SK-N-SH treated with all-trans-retinoic acid at 6 μM for 48 hours (cell line): ENCODE measurements around the gene EPB41L2.

Source experiments
- ATAC-seq: fragments of 200-7000 bp; cut with Tn5 transposase; 3 replicates; pipeline ENCODE4 v1.9.1; 2020; ENCODE audit warnings: mild to moderate bottlenecking, moderate library complexity
- BACH2 ChIP-seq: fragments of 250-450 bp; sonication (Bioruptor Pico); IDR thresholded peaks from 2 replicates; pipeline ENCODE4 v1.9.0; 2021; ENCODE audit warnings: mild to moderate bottlenecking, borderline replicate concordance
- CSDC2 ChIP-seq: fragments of 250-450 bp; sonication (Bioruptor Pico); IDR thresholded peaks from 2 replicates; pipeline ENCODE4 v1.5.0; 2020; ENCODE audit warnings: mild to moderate bottlenecking, moderate library complexity
- CSRNP3 ChIP-seq: fragments of 250-450 bp; sonication (Bioruptor Pico); IDR thresholded peaks from 2 replicates; pipeline ENCODE4 v1.5.1; 2021; ENCODE audit warnings: mild to moderate bottlenecking, moderate library complexity
- ESRRG ChIP-seq: fragments of 250-450 bp; sonication (Bioruptor Pico); IDR thresholded peaks from 2 replicates; pipeline ENCODE4 v1.6.1; 2021; ENCODE audit warnings: mild to moderate bottlenecking
- GLIS3 ChIP-seq: fragments of 250-450 bp; sonication (Bioruptor Pico); IDR thresholded peaks from 2 replicates; pipeline ENCODE4 v1.5.0; 2020; ENCODE audit warnings: mild to moderate bottlenecking, moderate library complexity
- ISL1 ChIP-seq: fragments of 250-450 bp; sonication (Bioruptor Pico); IDR thresholded peaks from 2 replicates; pipeline ENCODE4 v2.1.2; 2022; ENCODE audit warnings: mild to moderate bottlenecking, moderate library complexity
- OSR1 ChIP-seq: fragments of 250-450 bp; sonication (Bioruptor Pico); IDR thresholded peaks from 2 replicates; pipeline ENCODE4 v1.8.0; 2022; ENCODE audit warnings: moderate library complexity, mild to moderate bottlenecking, inconsistent platforms
- POU6F1 ChIP-seq: fragments of 250-450 bp; sonication (Bioruptor Pico); IDR thresholded peaks from 2 replicates; pipeline ENCODE4 v1.8.0; 2021; ENCODE audit warnings: low read depth, mild to moderate bottlenecking, moderate library complexity, borderline replicate concordance
- PPARA ChIP-seq: fragments of 250-450 bp; sonication (Bioruptor Pico); IDR thresholded peaks from 2 replicates; pipeline ENCODE4 v1.5.0; 2020; ENCODE audit warnings: mild to moderate bottlenecking, borderline replicate concordance
- SNAI2 ChIP-seq: fragments of 250-450 bp; sonication (Bioruptor Pico); IDR thresholded peaks from 2 replicates; pipeline ENCODE4 v1.5.0; 2020; ENCODE audit warnings: mild to moderate bottlenecking, moderate library complexity
- TCF4 ChIP-seq: fragments of 250-450 bp; sonication (Bioruptor Pico); IDR thresholded peaks from 2 replicates; pipeline ENCODE4 v1.8.0; 2021; ENCODE audit warnings: mild to moderate bottlenecking, moderate library complexity, borderline replicate concordance
- TOX ChIP-seq: fragments of 250-450 bp; sonication (Bioruptor Pico); IDR thresholded peaks from 2 replicates; pipeline ENCODE4 v1.8.0; 2021; ENCODE audit warnings: mild to moderate bottlenecking, moderate library complexity, borderline replicate concordance
- ZC3H10 ChIP-seq: fragments of 250-450 bp; sonication (Bioruptor Pico); IDR thresholded peaks from 2 replicates; pipeline ENCODE4 v1.5.1; 2021; ENCODE audit warnings: mild to moderate bottlenecking, moderate library complexity
- ZFP3 ChIP-seq: fragments of 250-450 bp; sonication (Bioruptor Pico); IDR thresholded peaks from 2 replicates; pipeline ENCODE4 v1.5.0; 2020; ENCODE audit warnings: mild to moderate bottlenecking, moderate library complexity
- ZFP30 ChIP-seq: fragments of 450-650 bp; formaldehyde crosslinking; IDR thresholded peaks from 2 replicates; pipeline ENCODE4 v1.5.0; 2022; ENCODE audit warnings: mild to moderate bottlenecking, moderate library complexity
- ZNF565 ChIP-seq: fragments of 450-650 bp; formaldehyde crosslinking; conservative IDR thresholded peaks from 2 replicates; pipeline ENCODE4 v1.5.0; 2020; ENCODE audit warnings: low read depth, mild to moderate bottlenecking, moderate library complexity
- ZNF8 ChIP-seq: fragments of 450-650 bp; formaldehyde crosslinking; IDR thresholded peaks from 2 replicates; pipeline ENCODE4 v1.5.0; 2020; ENCODE audit warnings: mild to moderate bottlenecking, moderate library complexity
- TF ChIP-seq, protein P1 (sequence below): fragments of 250-450 bp; sonication (Bioruptor Pico); IDR thresholded peaks from 2 replicates; pipeline ENCODE4 v1.5.0; 2020; ENCODE audit warnings: mild to moderate bottlenecking, moderate library complexity
- TF ChIP-seq, protein P2 (sequence below): fragments of 250-450 bp; sonication (Bioruptor Pico); IDR thresholded peaks from 2 replicates; pipeline ENCODE4 v1.8.0; 2020; ENCODE audit warnings: mild to moderate bottlenecking, moderate library complexity, borderline replicate concordance

The EPB41L2 gene

DNA sequence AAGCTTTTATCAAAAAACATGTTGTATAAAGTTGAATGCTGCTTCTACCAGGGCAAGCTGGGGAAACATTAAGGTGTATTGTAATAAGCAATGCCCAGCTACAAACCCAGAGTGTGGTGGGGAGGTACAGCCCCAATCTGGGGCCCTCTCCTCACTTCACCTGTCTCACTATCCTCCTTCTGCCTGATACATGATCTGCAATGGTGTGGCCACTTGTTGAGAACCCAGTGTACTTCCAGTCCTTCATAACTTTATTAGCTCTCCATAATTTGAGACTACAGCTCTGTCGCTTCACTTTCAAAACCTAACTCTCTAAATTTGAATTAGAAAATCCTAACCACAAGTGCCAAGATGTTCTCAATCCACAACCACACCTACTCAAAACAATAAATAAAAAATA lies 84.9 kb downstream of the EPB41L2 start:
- TF ChIP-seq POU6F1 (CRISPR knock-in tag) = no peak
- no peak for ATAC-seq

- ATAC-seq = no peak
- TF ChIP-seq ZNF565 (no peak), ZFP3 (CRISPR knock-in tag) (no peak), ESRRG (CRISPR knock-in tag) (no peak), ZFP30 (CRISPR knock-in tag) (no peak), ISL1 (CRISPR knock-in tag) (no peak), BACH2 (CRISPR knock-in tag) (no peak), OSR1 (no peak), TOX (CRISPR knock-in tag) (no peak), POU6F1 (CRISPR knock-in tag) (no peak), PPARA (CRISPR knock-in tag) (no peak), ZC3H10 (CRISPR knock-in tag) (no peak), CSDC2 (CRISPR knock-in tag) (no peak), GLIS3 (CRISPR knock-in tag) (no peak), TCF4 (CRISPR knock-in tag) (no peak)
- TF ChIP-seq, protein P1, sequence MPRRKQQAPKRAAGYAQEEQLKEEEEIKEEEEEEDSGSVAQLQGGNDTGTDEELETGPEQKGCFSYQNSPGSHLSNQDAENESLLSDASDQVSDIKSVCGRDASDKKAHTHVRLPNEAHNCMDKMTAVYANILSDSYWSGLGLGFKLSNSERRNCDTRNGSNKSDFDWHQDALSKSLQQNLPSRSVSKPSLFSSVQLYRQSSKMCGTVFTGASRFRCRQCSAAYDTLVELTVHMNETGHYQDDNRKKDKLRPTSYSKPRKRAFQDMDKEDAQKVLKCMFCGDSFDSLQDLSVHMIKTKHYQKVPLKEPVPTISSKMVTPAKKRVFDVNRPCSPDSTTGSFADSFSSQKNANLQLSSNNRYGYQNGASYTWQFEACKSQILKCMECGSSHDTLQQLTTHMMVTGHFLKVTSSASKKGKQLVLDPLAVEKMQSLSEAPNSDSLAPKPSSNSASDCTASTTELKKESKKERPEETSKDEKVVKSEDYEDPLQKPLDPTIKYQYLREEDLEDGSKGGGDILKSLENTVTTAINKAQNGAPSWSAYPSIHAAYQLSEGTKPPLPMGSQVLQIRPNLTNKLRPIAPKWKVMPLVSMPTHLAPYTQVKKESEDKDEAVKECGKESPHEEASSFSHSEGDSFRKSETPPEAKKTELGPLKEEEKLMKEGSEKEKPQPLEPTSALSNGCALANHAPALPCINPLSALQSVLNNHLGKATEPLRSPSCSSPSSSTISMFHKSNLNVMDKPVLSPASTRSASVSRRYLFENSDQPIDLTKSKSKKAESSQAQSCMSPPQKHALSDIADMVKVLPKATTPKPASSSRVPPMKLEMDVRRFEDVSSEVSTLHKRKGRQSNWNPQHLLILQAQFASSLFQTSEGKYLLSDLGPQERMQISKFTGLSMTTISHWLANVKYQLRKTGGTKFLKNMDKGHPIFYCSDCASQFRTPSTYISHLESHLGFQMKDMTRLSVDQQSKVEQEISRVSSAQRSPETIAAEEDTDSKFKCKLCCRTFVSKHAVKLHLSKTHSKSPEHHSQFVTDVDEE (CRISPR knock-in tag) = no peak
These were observed 87.7 kb downstream of the EPB41L2 start for GRCh38 chr6:130975325-130975724.

DNA sequence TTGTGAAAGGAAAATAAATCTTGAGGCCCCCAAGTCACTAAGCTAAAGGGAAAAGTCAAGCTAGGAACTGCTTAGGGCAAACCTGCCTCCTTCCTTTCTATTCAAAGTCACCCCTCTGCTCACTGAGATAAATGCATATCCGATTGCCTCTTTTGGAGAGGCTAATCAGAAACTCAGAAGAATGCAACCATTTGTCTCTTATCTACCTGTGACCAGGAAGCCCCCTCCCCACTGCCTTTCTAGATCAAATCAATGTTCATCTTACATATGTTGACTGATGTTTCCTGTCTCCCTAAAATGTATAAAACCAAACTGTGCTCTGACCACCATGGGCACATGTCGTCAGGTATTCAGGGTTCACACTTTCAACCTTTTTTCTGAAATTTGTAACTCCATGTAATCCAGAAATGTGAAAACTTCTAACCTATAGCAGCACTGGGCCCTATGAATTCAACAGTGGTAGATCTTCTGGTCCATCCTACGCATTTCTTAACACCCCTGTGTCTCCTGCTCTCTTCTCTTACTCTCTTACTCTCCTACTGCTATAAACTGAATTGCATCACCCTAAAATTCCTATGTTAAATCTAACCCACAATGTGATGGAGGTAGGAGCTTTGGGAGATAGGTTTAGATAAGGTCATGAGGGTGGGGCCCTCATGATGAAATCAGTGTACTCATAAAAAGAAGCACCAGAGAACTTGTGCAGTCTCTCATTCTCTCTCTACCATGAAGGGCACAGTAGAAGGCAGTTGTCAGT lies 89.3 kb downstream of the EPB41L2 start:
- TF ChIP-seq ZNF8 (CRISPR knock-in tag) (no peak), ZNF565 (no peak), SNAI2 (CRISPR knock-in tag) (no peak), ZFP30 (CRISPR knock-in tag) (no peak), CSDC2 (CRISPR knock-in tag) (no peak), PPARA (CRISPR knock-in tag) (no peak), ISL1 (CRISPR knock-in tag) (no peak), CSRNP3 (CRISPR knock-in tag) (no peak), ZFP3 (CRISPR knock-in tag) (no peak)
- TF ChIP-seq, protein P2, sequence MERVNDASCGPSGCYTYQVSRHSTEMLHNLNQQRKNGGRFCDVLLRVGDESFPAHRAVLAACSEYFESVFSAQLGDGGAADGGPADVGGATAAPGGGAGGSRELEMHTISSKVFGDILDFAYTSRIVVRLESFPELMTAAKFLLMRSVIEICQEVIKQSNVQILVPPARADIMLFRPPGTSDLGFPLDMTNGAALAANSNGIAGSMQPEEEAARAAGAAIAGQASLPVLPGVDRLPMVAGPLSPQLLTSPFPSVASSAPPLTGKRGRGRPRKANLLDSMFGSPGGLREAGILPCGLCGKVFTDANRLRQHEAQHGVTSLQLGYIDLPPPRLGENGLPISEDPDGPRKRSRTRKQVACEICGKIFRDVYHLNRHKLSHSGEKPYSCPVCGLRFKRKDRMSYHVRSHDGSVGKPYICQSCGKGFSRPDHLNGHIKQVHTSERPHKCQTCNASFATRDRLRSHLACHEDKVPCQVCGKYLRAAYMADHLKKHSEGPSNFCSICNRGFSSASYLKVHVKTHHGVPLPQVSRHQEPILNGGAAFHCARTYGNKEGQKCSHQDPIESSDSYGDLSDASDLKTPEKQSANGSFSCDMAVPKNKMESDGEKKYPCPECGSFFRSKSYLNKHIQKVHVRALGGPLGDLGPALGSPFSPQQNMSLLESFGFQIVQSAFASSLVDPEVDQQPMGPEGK (CRISPR knock-in tag) = no peak
- ATAC-seq = no peak
